ENCODE measurements around the gene SETBP1.

DNA sequence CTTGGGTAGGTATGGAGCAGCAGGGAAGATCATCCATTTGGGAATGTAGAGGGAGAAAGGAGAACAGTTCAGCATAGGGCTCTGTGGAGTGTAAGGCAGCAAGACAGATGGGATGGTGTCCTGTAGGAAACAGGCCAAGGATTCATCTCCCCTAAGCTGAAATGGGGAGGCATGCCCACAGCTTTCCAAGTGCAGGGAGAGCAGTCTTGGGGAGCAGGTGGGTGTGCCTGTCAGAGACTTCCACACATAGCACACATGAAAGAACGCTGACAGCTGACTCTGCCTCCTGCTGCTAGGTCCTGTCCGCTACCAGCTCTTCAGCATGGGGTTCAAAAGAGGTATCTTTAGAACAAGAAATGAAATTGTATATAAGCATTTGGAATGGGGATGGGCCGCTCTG is 9.0 kb downstream of the SETBP1 start:
- TF ChIP-seq POLR2AphosphoS5 (IDR thresholded peaks at IDR 0.05; ENCODE audit: control insufficient read depth, insufficient read depth, low read depth, low read length) (no peak), CCNT2 (IDR thresholded peaks at IDR 0.05; ENCODE audit: borderline replicate concordance, extremely low read depth, insufficient read length, low read depth, low read length) (no peak), EZH2 (IDR thresholded peaks at IDR 0.05; ENCODE audit: borderline replicate concordance, low read depth, low read length) (no peak), GTF2A2 (tag; IDR thresholded peaks at IDR 0.05) (no peak)
- TF ChIP-seq, protein P1, sequence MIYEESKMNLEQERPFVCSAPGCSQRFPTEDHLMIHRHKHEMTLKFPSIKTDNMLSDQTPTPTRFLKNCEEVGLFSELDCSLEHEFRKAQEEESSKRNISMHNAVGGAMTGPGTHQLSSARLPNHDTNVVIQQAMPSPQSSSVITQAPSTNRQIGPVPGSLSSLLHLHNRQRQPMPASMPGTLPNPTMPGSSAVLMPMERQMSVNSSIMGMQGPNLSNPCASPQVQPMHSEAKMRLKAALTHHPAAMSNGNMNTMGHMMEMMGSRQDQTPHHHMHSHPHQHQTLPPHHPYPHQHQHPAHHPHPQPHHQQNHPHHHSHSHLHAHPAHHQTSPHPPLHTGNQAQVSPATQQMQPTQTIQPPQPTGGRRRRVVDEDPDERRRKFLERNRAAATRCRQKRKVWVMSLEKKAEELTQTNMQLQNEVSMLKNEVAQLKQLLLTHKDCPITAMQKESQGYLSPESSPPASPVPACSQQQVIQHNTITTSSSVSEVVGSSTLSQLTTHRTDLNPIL (CRISPR knock-in tag; IDR thresholded peaks at IDR 0.05): no peak
- TF ChIP-seq, protein P2, sequence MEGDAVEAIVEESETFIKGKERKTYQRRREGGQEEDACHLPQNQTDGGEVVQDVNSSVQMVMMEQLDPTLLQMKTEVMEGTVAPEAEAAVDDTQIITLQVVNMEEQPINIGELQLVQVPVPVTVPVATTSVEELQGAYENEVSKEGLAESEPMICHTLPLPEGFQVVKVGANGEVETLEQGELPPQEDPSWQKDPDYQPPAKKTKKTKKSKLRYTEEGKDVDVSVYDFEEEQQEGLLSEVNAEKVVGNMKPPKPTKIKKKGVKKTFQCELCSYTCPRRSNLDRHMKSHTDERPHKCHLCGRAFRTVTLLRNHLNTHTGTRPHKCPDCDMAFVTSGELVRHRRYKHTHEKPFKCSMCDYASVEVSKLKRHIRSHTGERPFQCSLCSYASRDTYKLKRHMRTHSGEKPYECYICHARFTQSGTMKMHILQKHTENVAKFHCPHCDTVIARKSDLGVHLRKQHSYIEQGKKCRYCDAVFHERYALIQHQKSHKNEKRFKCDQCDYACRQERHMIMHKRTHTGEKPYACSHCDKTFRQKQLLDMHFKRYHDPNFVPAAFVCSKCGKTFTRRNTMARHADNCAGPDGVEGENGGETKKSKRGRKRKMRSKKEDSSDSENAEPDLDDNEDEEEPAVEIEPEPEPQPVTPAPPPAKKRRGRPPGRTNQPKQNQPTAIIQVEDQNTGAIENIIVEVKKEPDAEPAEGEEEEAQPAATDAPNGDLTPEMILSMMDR (IDR thresholded peaks at IDR 0.05 in 2 of 3, conservative IDR thresholded peaks at IDR 0.05 in 1 of 3; ENCODE audit: insufficient read depth in 2 of 3, low read depth in 1 of 3, low read length in 3 of 3): no peak
